HEK293T (cell line): ENCODE results near the gene RGS14.
"Not testable (repeated sequence)": the region's sequence is repeated elsewhere in the genome, so short reads cannot be mapped to it uniquely, and the experiment has no call there.

Experiments
- CTCF ChIA-PET: fragments of 350-600 bp; formaldehyde crosslinking; extraction: SDS; loops from one replicate; lab custom pipeline; 2021; ENCODE audit warnings: antibody characterized with exemption, inconsistent platforms; lab: Yijun Ruan, JAX
- POLR2A ChIA-PET: fragments of 350-600 bp; formaldehyde crosslinking; extraction: SDS; loops from one replicate; lab custom pipeline; 2020; ENCODE audit warnings: antibody characterized with exemption, inconsistent platforms; lab: Yijun Ruan, JAX
- DNase-seq: peaks from one replicate; pipeline ENCODE4 v3.0.0; 2012; ENCODE audit warnings: mixed read lengths; ENCODE audit errors: extremely low spot score
- ARNT ChIP-seq: fragments of 450-650 bp; IDR thresholded peaks from 2 replicates; pipeline ENCODE4 v1.6.1; 2017; ENCODE audit warnings: mild to moderate bottlenecking
- BHLHE40 ChIP-seq: fragments of 450-650 bp; IDR thresholded peaks from 2 replicates; pipeline ENCODE4 v1.6.1; 2016; ENCODE audit warnings: mild to moderate bottlenecking, moderate library complexity, borderline replicate concordance
- CTBP1 ChIP-seq: fragments of 450-650 bp; IDR thresholded peaks from 2 replicates; pipeline ENCODE4 v1.6.1; 2016; ENCODE audit warnings: borderline replicate concordance
- ELF4 ChIP-seq: fragments of 450-650 bp; IDR thresholded peaks from 2 replicates; pipeline ENCODE4 v1.6.1; 2017; ENCODE audit warnings: antibody characterized with exemption
- FOXA1 ChIP-seq: fragments of 450-650 bp; IDR thresholded peaks from 2 replicates; pipeline ENCODE4 v1.6.1; 2016; ENCODE audit warnings: mild to moderate bottlenecking
- FOXK2 ChIP-seq: fragments of 450-650 bp; IDR thresholded peaks from 2 replicates; pipeline ENCODE4 v1.6.1; 2016; ENCODE audit warnings: mild to moderate bottlenecking
- FOXM1 ChIP-seq: fragments of 450-650 bp; IDR thresholded peaks from 2 replicates; pipeline ENCODE4 v1.6.1; 2017; ENCODE audit warnings: mild to moderate bottlenecking, borderline replicate concordance
- HDGF ChIP-seq: fragments of 450-650 bp; IDR thresholded peaks from 2 replicates; pipeline ENCODE4 v1.6.1; 2017; ENCODE audit warnings: antibody characterized with exemption, borderline replicate concordance
- L3MBTL2 ChIP-seq: fragments of 450-650 bp; conservative IDR thresholded peaks from 2 replicates; pipeline ENCODE4 v1.6.1; 2016; ENCODE audit warnings: mild to moderate bottlenecking
- LEF1 ChIP-seq: fragments of 450-650 bp; IDR thresholded peaks from 2 replicates; pipeline ENCODE4 v1.6.1; 2017; ENCODE audit warnings: mild to moderate bottlenecking, borderline replicate concordance
- NFRKB ChIP-seq: fragments of 450-650 bp; IDR thresholded peaks from 2 replicates; pipeline ENCODE4 v1.6.1; 2016; ENCODE audit warnings: mild to moderate bottlenecking, moderate library complexity
- PKNOX1 ChIP-seq: fragments of 450-650 bp; IDR thresholded peaks from 2 replicates; pipeline ENCODE4 v1.6.1; 2016
- SP1 ChIP-seq: fragments of 450-650 bp; IDR thresholded peaks from 2 replicates; pipeline ENCODE4 v1.6.1; 2017
- SUZ12 ChIP-seq: fragments of 450-650 bp; IDR thresholded peaks from 2 replicates; pipeline ENCODE4 v1.6.1; 2016; ENCODE audit warnings: mild to moderate bottlenecking
- TARDBP ChIP-seq: fragments of 450-650 bp; IDR thresholded peaks from 2 replicates; pipeline ENCODE4 v1.6.1; 2016
- ZNF384 ChIP-seq: fragments of 450-650 bp; IDR thresholded peaks from 2 replicates; pipeline ENCODE4 v1.6.1; 2016

The RGS14 gene

GRCh38 chr5:177356746-177357145 is 978 bp upstream of the RGS14 start:
- ChIA-PET POLR2A (no interaction called here), CTCF (interaction anchor here (1.0 to 1.1 kb wide), 2 partner anchors 14 kb away, joined by 4 to 5 read pairs; no protein-coding TSS in a partner anchor)
- no peak for DNase-seq
- TF ChIP-seq ZNF384 = no peak
- no peak for TF ChIP-seq TARDBP
- TF ChIP-seq ELF4 = no peak
- no peak for TF ChIP-seq SP1
- TF ChIP-seq ARNT = no peak
- no peak for TF ChIP-seq CTBP1
- no peak for TF ChIP-seq NFRKB
- no peak for TF ChIP-seq FOXK2
- TF ChIP-seq L3MBTL2 = no peak
- no peak for TF ChIP-seq FOXA1
- TF ChIP-seq HDGF = no peak
- TF ChIP-seq BHLHE40 = no peak
- no peak for TF ChIP-seq LEF1
- TF ChIP-seq SUZ12 = no peak
- TF ChIP-seq FOXM1 = no peak
- TF ChIP-seq PKNOX1 = no peak

- no peak for TF ChIP-seq ZNF384
- no peak for TF ChIP-seq LEF1
- no peak for TF ChIP-seq L3MBTL2
- no peak for TF ChIP-seq BHLHE40
- no peak for TF ChIP-seq FOXM1
- no peak for TF ChIP-seq ARNT
- no peak for TF ChIP-seq PKNOX1
- TF ChIP-seq FOXA1 = no peak
- TF ChIP-seq FOXK2 = no peak
- TF ChIP-seq ELF4 = no peak
- TF ChIP-seq TARDBP = no peak
- TF ChIP-seq SP1 = no peak
- no peak for TF ChIP-seq HDGF
- TF ChIP-seq NFRKB = no peak
- TF ChIP-seq CTBP1 = no peak
- TF ChIP-seq SUZ12 = no peak
- POLR2A ChIA-PET = no interaction called here
- DNase-seq = no peak
- CTCF ChIA-PET = interaction anchor here (1.0 kb wide), 1 partner anchor 14 kb away, joined by 4 read pairs; no protein-coding TSS in a partner anchor
Measured at GRCh38 chr5:177357146-177357458, 622 bp upstream of the RGS14 start.

- CTCF ChIA-PET = interaction anchor here (1.4 kb wide), 1 partner anchor 11 kb away, joined by 3 read pairs; no protein-coding TSS in a partner anchor
- POLR2A ChIA-PET = no interaction called here
- no peak for DNase-seq
- TF ChIP-seq HDGF = no peak
- TF ChIP-seq SP1 = no peak
- no peak for TF ChIP-seq NFRKB
- TF ChIP-seq FOXM1 = no peak
- TF ChIP-seq ZNF384 = no peak
- TF ChIP-seq LEF1 = no peak
- TF ChIP-seq FOXA1 = no peak
- TF ChIP-seq ELF4 = no peak
- TF ChIP-seq BHLHE40 = no peak
- TF ChIP-seq PKNOX1 = no peak
- no peak for TF ChIP-seq FOXK2
- TF ChIP-seq L3MBTL2 = no peak
Measured at GRCh38 chr5:177358370-177358819, 671 bp downstream of the RGS14 start.

- TF ChIP-seq HDGF = no peak
- no peak for TF ChIP-seq CTBP1
- no peak for TF ChIP-seq ZNF384
- ChIA-PET POLR2A (interaction anchor here (3.5 kb wide), 1 partner anchor 8 kb away, joined by 42 read pairs; the partner anchor contains the start of gene LMAN2), CTCF (no interaction called here)
- no peak for DNase-seq
Measured at GRCh38 chr5:177359451-177359851, 1.7 kb downstream of the RGS14 start.

- ChIA-PET POLR2A (interaction anchor here (1.1 to 3.5 kb wide), 2 partner anchors 8 to 14 kb away, joined by 3 to 42 read pairs; partner anchors contain the start of gene LMAN2), CTCF (interaction anchor here (0.7 to 1.1 kb wide), 2 partner anchors 8 to 54 kb away, joined by 3 read pairs; partner anchors contain the start of gene LMAN2)
- TF ChIP-seq ELF4 (no peak), SUZ12 (no peak), LEF1 (no peak), PKNOX1 (no peak), FOXK2 (no peak), HDGF (no peak), SP1 (no peak), ARNT (no peak), FOXA1 (no peak), TARDBP (no peak), BHLHE40 (no peak), L3MBTL2 (no peak), ZNF384 (no peak), CTBP1 (no peak), NFRKB (no peak), FOXM1 (no peak)
- DNase-seq = no peak
Measured at GRCh38 chr5:177359860-177360259, 2.1 kb downstream of the RGS14 start.

- not testable (repeated sequence) for DNase-seq
- ChIA-PET CTCF (interaction anchor here (0.7 to 1.1 kb wide), 2 partner anchors 9 to 53 kb away, joined by 3 read pairs; partner anchors contain the start of gene LMAN2), POLR2A (interaction anchor here (1.0 to 3.5 kb wide), 3 partner anchors 9 to 18 kb away, joined by 3 to 42 read pairs (median 3); partner anchors contain the start of gene LMAN2)
Measured at GRCh38 chr5:177360740-177361139, 3.0 kb downstream of the RGS14 start.
